OCI-LY7 (cell line): ENCODE data around the gene SBNO1. TPM values are rescaled to one million over a fixed set of nuclear protein-coding genes. Genes with fewer than 3 reads are reported as not detected.
A peak's percentile ranks its signal among the peaks of the same experiment; 100 is the strongest.

Experiments
- BruUV-seq: library from RNA; stranded (reverse); fragments of 400-500 nt; replicated peaks from 2 replicates; lab custom pipeline; 2021; lab: Mats Ljungman, UMichigan
- CTCF ChIA-PET: fragments of 300-600 bp; sonication (Branson Sonifier 250); formaldehyde crosslinking; loops from one replicate; lab custom pipeline; 2022; ENCODE audit warnings: antibody characterized with exemption; ENCODE audit not compliant: unreplicated experiment; lab: Charles Lee
- POLR2A ChIA-PET: fragments of 300-600 bp; sonication (Branson Sonifier 250); formaldehyde crosslinking; loops from one replicate; lab custom pipeline; 2022; ENCODE audit warnings: antibody characterized with exemption; lab: Charles Lee
- DNase-seq: peaks from one replicate; pipeline ENCODE4 v3.0.0-alpha.2; 2015; ENCODE audit warnings: low spot score
- H2AFZ ChIP-seq: fragments of 200-600 bp; sonication (generic), shearing (Covaris generic); 2 replicates; pipeline ENCODE4 v1.6.1; 2014; ENCODE audit warnings: mild to moderate bottlenecking, antibody characterized with exemption, low read length, moderate library complexity
- H3K27ac ChIP-seq: fragments of 200-600 bp; sonication (generic); 2 replicates; pipeline ENCODE4 v1.5.1; 2014; ENCODE audit warnings: mixed run types, low read depth, mild to moderate bottlenecking, moderate library complexity, low read length, inconsistent platforms; ENCODE audit not compliant: poor library complexity, severe bottlenecking
- H3K36me3 ChIP-seq: fragments of 200-600 bp; sonication (generic); 2 replicates; pipeline ENCODE4 v1.6.1; 2014; ENCODE audit warnings: mild to moderate bottlenecking, antibody characterized with exemption, low read length, moderate library complexity, mixed read lengths; ENCODE audit not compliant: insufficient read depth
- H3K4me1 ChIP-seq: fragments of 200-600 bp; sonication (generic); 2 replicates; pipeline ENCODE4 v1.5.1; 2014; ENCODE audit warnings: mild to moderate bottlenecking, low read length; ENCODE audit not compliant: insufficient read depth, poor library complexity, severe bottlenecking
- H3K4me2 ChIP-seq: fragments of 200-600 bp; sonication (generic); 2 replicates; pipeline ENCODE4 v1.6.1; 2014; ENCODE audit warnings: mild to moderate bottlenecking, low read length
- H3K4me3 ChIP-seq: fragments of 200-600 bp; sonication (generic); 2 replicates; pipeline ENCODE4 v1.5.1; 2014; ENCODE audit warnings: mild to moderate bottlenecking, low read depth, low read length; ENCODE audit not compliant: poor library complexity, severe bottlenecking
- H3K79me2 ChIP-seq: fragments of 200-600 bp; sonication (generic); 2 replicates; pipeline ENCODE4 v1.6.1; 2016; ENCODE audit warnings: low read depth, mild to moderate bottlenecking, low read length, moderate library complexity, mixed read lengths; ENCODE audit not compliant: insufficient read depth
- H3K9me2 ChIP-seq: fragments of 200-600 bp; sonication (generic); 2 replicates; pipeline ENCODE4 v1.6.1; 2016; ENCODE audit warnings: mild to moderate bottlenecking, low read length, mixed read lengths; ENCODE audit not compliant: insufficient read depth
- H3K9me3 ChIP-seq: fragments of 200-600 bp; sonication (generic); 2 replicates; pipeline ENCODE4 v1.6.1; 2014; ENCODE audit warnings: mild to moderate bottlenecking, mixed run types, low read length, mixed read lengths
- H4K20me1 ChIP-seq: fragments of 200-600 bp; sonication (generic); 2 replicates; pipeline ENCODE4 v1.6.1; 2014; ENCODE audit warnings: mild to moderate bottlenecking, antibody characterized with exemption, low read length, moderate library complexity, mixed read lengths; ENCODE audit not compliant: insufficient read depth
- CTCF ChIP-seq: fragments of 200-600 bp; sonication (generic); conservative IDR thresholded peaks from 2 replicates; pipeline ENCODE4 v1.5.1; 2014; ENCODE audit warnings: mild to moderate bottlenecking, antibody characterized with exemption, low read length, moderate library complexity, mixed read lengths
- EZH2phosphoT487 ChIP-seq: fragments of 200-600 bp; sonication (generic); IDR thresholded peaks from 2 replicates; pipeline ENCODE4 v1.6.1; 2018; ENCODE audit warnings: low read depth, borderline replicate concordance, mild to moderate bottlenecking, mixed run types, antibody characterized with exemption, low read length, moderate library complexity, mixed read lengths
- intact Hi-C: fragments of 100-400 bp; cut with micrococcal nuclease; formaldehyde crosslinking; loops from one replicate; pipeline ENCODE4 v1.10.0; 2022; ENCODE audit not compliant: unreplicated experiment
- total RNA-seq, 2 experiments: library from RNA; depleted of rRNA in 1 of 2; stranded (reverse); fragments of >200 nt in 1 of 2; shearing (Covaris generic) in 1 of 2; gene quantifications; 2 replicates each; pipeline ENCODE4 v1.2.3, GENCODE V29; 2014 to 2022

SBNO1 gene
- total RNA-seq, 2 experiments from 2014 or later, result 23.7 to 57.3 TPM

GRCh38 chr12:123365025-123365917, 624 bp upstream of the SBNO1 start:
- peak overlapping the region; percentile 97 for H3K27ac ChIP-seq
- TF ChIP-seq EZH2phosphoT487, result no peak
- TF ChIP-seq CTCF, result peak; percentile 96
- H3K4me2 ChIP-seq, result peak overlapping the region; percentile 89
- H3K36me3 ChIP-seq, result peaks cover 10% of the 10 kb centered on the region
- H2AFZ ChIP-seq, result peak overlapping the region; percentile 97
- BruUV-seq, result TSS peak; percentile 97
- H3K4me1 ChIP-seq, result peaks cover 20% of the 10 kb centered on the region
- CTCF ChIA-PET, result interaction anchor here (0.5 to 1.0 kb wide), 3 partner anchors 18 to 1887 kb away, joined by 3 to 4 read pairs (median 3); partner anchors contain the start of gene KMT5A
- intact Hi-C loops, result loop anchor here (1.0 to 10.0 kb wide), 6 partner anchors 18 to 840 kb away; partner anchors contain the start of genes CDK2AP1, DDX55, KNTC1 and RSRC2
- peak; percentile 100 for DNase-seq
- H3K9me2 ChIP-seq, result no peaks in the 10 kb centered on the region
- POLR2A ChIA-PET, result interaction anchor here (0.7 to 1.7 kb wide), 9 partner anchors 12 to 798 kb away, joined by 3 to 12 read pairs (median 5); partner anchors contain the start of genes KMT5A, MPHOSPH9 and MTRFR
- peaks cover 7% of the 10 kb centered on the region; the same call in 1 of the 2 replicates for H4K20me1 ChIP-seq
- peak overlapping the region; percentile 83 for H3K4me3 ChIP-seq
- H3K9me3 ChIP-seq, result no peaks in the 10 kb centered on the region
- peaks cover 43% of the 10 kb centered on the region for H3K79me2 ChIP-seq

GRCh38 chr12:123363740-123364531, 711 bp downstream of the SBNO1 start:
- peak overlapping the region; percentile 97 for H3K27ac ChIP-seq
- CTCF ChIA-PET, result no interaction called here
- H3K79me2 ChIP-seq, result peaks cover 57% of the 10 kb centered on the region
- TF ChIP-seq CTCF, result no peak
- no peak for TF ChIP-seq EZH2phosphoT487
- DNase-seq, result peak; percentile 52
- no peaks in the 10 kb centered on the region for H3K9me2 ChIP-seq
- no peaks in the 10 kb centered on the region for H3K9me3 ChIP-seq
- intact Hi-C loops, result loop anchor here (2.0 to 10.0 kb wide), 2 partner anchors 63 to 839 kb away; partner anchors contain the start of genes KNTC1 and RSRC2
- POLR2A ChIA-PET, result interaction anchor here (1.7 kb wide), 1 partner anchor 131 kb away, joined by 11 read pairs; the partner anchor contains the start of genes MPHOSPH9 and MTRFR
- peaks cover 7% of the 10 kb centered on the region for H4K20me1 ChIP-seq
- H2AFZ ChIP-seq, result no peak overlapping the region
- no TSS peak for BruUV-seq
- peak overlapping the region; percentile 87 for H3K4me2 ChIP-seq
- H3K36me3 ChIP-seq, result peaks cover 24% of the 10 kb centered on the region
- peaks cover 15% of the 10 kb centered on the region for H3K4me1 ChIP-seq
- peak overlapping the region; percentile 83 for H3K4me3 ChIP-seq
